ENCODE results near the gene DAZ4. TPM values are rescaled to one million over a fixed set of nuclear protein-coding genes. Genes with fewer than 3 reads are reported as not detected.
"Not testable (repeated sequence)": the region's sequence is repeated elsewhere in the genome, so short reads cannot be mapped to it uniquely, and the experiment has no call there.

DAZ4 gene, protein sequence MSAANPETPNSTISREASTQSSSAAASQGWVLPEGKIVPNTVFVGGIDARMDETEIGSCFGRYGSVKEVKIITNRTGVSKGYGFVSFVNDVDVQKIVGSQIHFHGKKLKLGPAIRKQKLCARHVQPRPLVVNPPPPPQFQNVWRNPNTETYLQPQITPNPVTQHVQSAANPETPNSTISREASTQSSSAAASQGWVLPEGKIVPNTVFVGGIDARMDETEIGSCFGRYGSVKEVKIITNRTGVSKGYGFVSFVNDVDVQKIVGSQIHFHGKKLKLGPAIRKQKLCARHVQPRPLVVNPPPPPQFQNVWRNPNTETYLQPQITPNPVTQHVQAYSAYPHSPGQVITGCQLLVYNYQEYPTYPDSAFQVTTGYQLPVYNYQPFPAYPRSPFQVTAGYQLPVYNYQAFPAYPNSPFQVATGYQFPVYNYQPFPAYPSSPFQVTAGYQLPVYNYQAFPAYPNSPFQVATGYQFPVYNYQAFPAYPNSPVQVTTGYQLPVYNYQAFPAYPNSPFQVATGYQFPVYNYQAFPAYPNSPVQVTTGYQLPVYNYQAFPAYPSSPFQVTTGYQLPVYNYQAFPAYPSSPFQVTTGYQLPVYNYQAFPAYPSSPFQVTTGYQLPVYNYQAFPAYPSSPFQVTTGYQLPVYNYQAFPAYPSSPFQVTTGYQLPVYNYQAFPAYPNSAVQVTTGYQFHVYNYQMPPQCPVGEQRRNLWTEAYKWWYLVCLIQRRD
- total RNA-seq (2014; rRNA removed; shearing (Covaris generic)) (not detected in 2 replicates), total RNA-seq (2022) (not detected in 2 replicates), Bru-seq, nascent RNA (percentile 2 among the genes with signal in this experiment), BruChase-seq, experiment 1, labeled RNA remaining after a 6-hour chase (percentile 2 among the genes with signal in this experiment), BruChase-seq, experiment 2, labeled RNA remaining after a 2-hour chase (percentile 2 among the genes with signal in this experiment)
- long read RNA-seq, result 0 reads

DNA sequence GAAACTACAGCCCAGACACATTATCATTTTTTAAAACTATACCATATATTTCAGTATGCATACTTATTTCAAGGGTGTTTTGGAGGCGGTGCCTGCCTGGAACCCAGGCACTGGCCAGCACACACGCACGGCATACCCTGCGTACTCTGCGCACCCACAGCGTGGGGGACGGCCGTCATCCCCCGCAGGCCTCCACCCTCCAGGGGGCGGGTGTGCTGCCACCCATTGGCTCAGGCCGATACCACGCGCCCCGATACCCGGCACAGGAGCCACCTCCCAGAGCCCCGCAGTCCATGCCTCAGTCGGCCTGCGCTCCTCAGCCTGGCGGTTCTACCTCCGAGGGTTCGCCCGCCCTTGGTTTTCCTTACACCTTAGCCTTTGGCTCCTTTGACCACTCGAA, at the start of gene DAZ4:
DAZ4 (plus strand) TSS at position 301 of the 400 bp plus-strand sequence. CDS start 208 bp downstream, outside the sequence.
- H3K79me2 ChIP-seq (ENCODE audit: insufficient read depth, low read depth, low read length); BruUV-seq (replicated peaks); H2AFZ ChIP-seq (ENCODE audit: low read length); CTCF ChIA-PET (ENCODE audit: unreplicated experiment); H4K20me1 ChIP-seq (ENCODE audit: insufficient read depth, low read length); H3K27ac ChIP-seq (ENCODE audit: low read depth, low read length, poor library complexity, severe bottlenecking); H3K36me3 ChIP-seq (ENCODE audit: insufficient read depth, low read length); H3K9me3 ChIP-seq (ENCODE audit: low read length); H3K4me3 ChIP-seq (ENCODE audit: low read depth, low read length, poor library complexity, severe bottlenecking); H3K4me2 ChIP-seq (ENCODE audit: low read length); POLR2A ChIA-PET; DNase-seq (ENCODE audit: low spot score); intact Hi-C loops (cut with micrococcal nuclease; ENCODE audit: unreplicated experiment); H3K4me1 ChIP-seq (ENCODE audit: insufficient read depth, low read length, poor library complexity, severe bottlenecking); H3K9me2 ChIP-seq (ENCODE audit: insufficient read depth, low read length): not testable (repeated sequence)

DNA sequence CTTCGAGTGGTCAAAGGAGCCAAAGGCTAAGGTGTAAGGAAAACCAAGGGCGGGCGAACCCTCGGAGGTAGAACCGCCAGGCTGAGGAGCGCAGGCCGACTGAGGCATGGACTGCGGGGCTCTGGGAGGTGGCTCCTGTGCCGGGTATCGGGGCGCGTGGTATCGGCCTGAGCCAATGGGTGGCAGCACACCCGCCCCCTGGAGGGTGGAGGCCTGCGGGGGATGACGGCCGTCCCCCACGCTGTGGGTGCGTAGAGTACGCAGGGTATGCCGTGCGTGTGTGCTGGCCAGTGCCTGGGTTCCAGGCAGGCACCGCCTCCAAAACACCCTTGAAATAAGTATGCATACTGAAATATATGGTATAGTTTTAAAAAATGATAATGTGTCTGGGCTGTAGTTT, 20.4 kb upstream of the DAZ4 start, which contains the start of gene DAZ3:
DAZ3 (minus strand) TSS at position 101 of the 400 bp plus-strand sequence. CDS start 208 bp downstream, outside the sequence.
- H4K20me1 ChIP-seq (ENCODE audit: insufficient read depth, low read length); H3K4me2 ChIP-seq (ENCODE audit: low read length); H2AFZ ChIP-seq (ENCODE audit: low read length); H3K27ac ChIP-seq (ENCODE audit: low read depth, low read length, poor library complexity, severe bottlenecking); H3K79me2 ChIP-seq (ENCODE audit: insufficient read depth, low read depth, low read length); H3K9me2 ChIP-seq (ENCODE audit: insufficient read depth, low read length); intact Hi-C loops (cut with micrococcal nuclease; ENCODE audit: unreplicated experiment); H3K9me3 ChIP-seq (ENCODE audit: low read length); H3K4me1 ChIP-seq (ENCODE audit: insufficient read depth, low read length, poor library complexity, severe bottlenecking); BruUV-seq (replicated peaks); CTCF ChIA-PET (ENCODE audit: unreplicated experiment); POLR2A ChIA-PET; DNase-seq (ENCODE audit: low spot score); H3K4me3 ChIP-seq (ENCODE audit: low read depth, low read length, poor library complexity, severe bottlenecking); H3K36me3 ChIP-seq (ENCODE audit: insufficient read depth, low read length): not testable (repeated sequence)

- H3K9me3 ChIP-seq (ENCODE audit: low read length); H3K4me1 ChIP-seq (ENCODE audit: insufficient read depth, low read length, poor library complexity, severe bottlenecking); DNase-seq (ENCODE audit: low spot score); intact Hi-C loops (cut with micrococcal nuclease; ENCODE audit: unreplicated experiment); H3K27ac ChIP-seq (ENCODE audit: low read depth, low read length, poor library complexity, severe bottlenecking); H3K36me3 ChIP-seq (ENCODE audit: insufficient read depth, low read length); BruUV-seq (replicated peaks); H2AFZ ChIP-seq (ENCODE audit: low read length); H3K9me2 ChIP-seq (ENCODE audit: insufficient read depth, low read length); H3K4me2 ChIP-seq (ENCODE audit: low read length); CTCF ChIA-PET (ENCODE audit: unreplicated experiment); H3K4me3 ChIP-seq (ENCODE audit: low read depth, low read length, poor library complexity, severe bottlenecking); H3K79me2 ChIP-seq (ENCODE audit: insufficient read depth, low read depth, low read length); H4K20me1 ChIP-seq (ENCODE audit: insufficient read depth, low read length); POLR2A ChIA-PET: not testable (repeated sequence)
Measured at GRCh38 chrY:24821836-24822235, 11.9 kb upstream of the DAZ4 start.

- H3K79me2 ChIP-seq (ENCODE audit: insufficient read depth, low read depth, low read length); intact Hi-C loops (cut with micrococcal nuclease; ENCODE audit: unreplicated experiment); H3K36me3 ChIP-seq (ENCODE audit: insufficient read depth, low read length); H3K4me1 ChIP-seq (ENCODE audit: insufficient read depth, low read length, poor library complexity, severe bottlenecking); POLR2A ChIA-PET; CTCF ChIA-PET (ENCODE audit: unreplicated experiment); H3K27ac ChIP-seq (ENCODE audit: low read depth, low read length, poor library complexity, severe bottlenecking); DNase-seq (ENCODE audit: low spot score); BruUV-seq (replicated peaks); H3K9me3 ChIP-seq (ENCODE audit: low read length); H2AFZ ChIP-seq (ENCODE audit: low read length); H3K4me3 ChIP-seq (ENCODE audit: low read depth, low read length, poor library complexity, severe bottlenecking); H4K20me1 ChIP-seq (ENCODE audit: insufficient read depth, low read length); H3K9me2 ChIP-seq (ENCODE audit: insufficient read depth, low read length); H3K4me2 ChIP-seq (ENCODE audit: low read length): not testable (repeated sequence)
Measured at GRCh38 chrY:24824184-24824879, 9.4 kb upstream of the DAZ4 start.

GRCh38 chrY:24825069-24825468, 8.7 kb upstream of the DAZ4 start:
- DNase-seq (ENCODE audit: low spot score), result not testable (repeated sequence)

More at GRCh38 chrY:24825069-24825468, 8.7 kb upstream of the DAZ4 start:
- POLR2A ChIA-PET; H3K36me3 ChIP-seq (ENCODE audit: insufficient read depth, low read length); H3K4me3 ChIP-seq (ENCODE audit: low read depth, low read length, poor library complexity, severe bottlenecking); H3K4me1 ChIP-seq (ENCODE audit: insufficient read depth, low read length, poor library complexity, severe bottlenecking); intact Hi-C loops (cut with micrococcal nuclease; ENCODE audit: unreplicated experiment); H3K27ac ChIP-seq (ENCODE audit: low read depth, low read length, poor library complexity, severe bottlenecking); H3K79me2 ChIP-seq (ENCODE audit: insufficient read depth, low read depth, low read length); H2AFZ ChIP-seq (ENCODE audit: low read length); H3K4me2 ChIP-seq (ENCODE audit: low read length); CTCF ChIA-PET (ENCODE audit: unreplicated experiment); H4K20me1 ChIP-seq (ENCODE audit: insufficient read depth, low read length); H3K9me3 ChIP-seq (ENCODE audit: low read length); H3K9me2 ChIP-seq (ENCODE audit: insufficient read depth, low read length); BruUV-seq (replicated peaks): not testable (repeated sequence)

Data from OCI-LY7 (cell line).